GM12891 (cell line): ENCODE results near the gene FKBP14.

Experiments
- POLR2A ChIP-seq: IDR thresholded peaks from 2 replicates; pipeline ENCODE4 v1.6.1; 2011; ENCODE audit warnings: low read depth, low read length, control low read depth
- POLR2AphosphoS5 ChIP-seq: IDR thresholded peaks from 2 replicates; pipeline ENCODE4 v1.6.1; 2011; ENCODE audit warnings: low read depth, low read length, control low read depth

GRCh38 chr7:30027740-30028215 is 1.3 kb upstream of the FKBP14 start:
- TF ChIP-seq POLR2AphosphoS5: no peak
- TF ChIP-seq POLR2A: peak; percentile 60
